Germinal center (tissue), 1 donor: ENCODE results near the gene ELFN1.

Source experiments
- DNase-seq: peaks from one replicate; pipeline ENCODE4 v3.0.0; 2012; ENCODE audit warnings: mixed read lengths, low spot score

Gene ELFN1

GRCh38 chr7:1725766-1726630 is 55.9 kb downstream of the ELFN1 start:
- no peak for DNase-seq

DNA sequence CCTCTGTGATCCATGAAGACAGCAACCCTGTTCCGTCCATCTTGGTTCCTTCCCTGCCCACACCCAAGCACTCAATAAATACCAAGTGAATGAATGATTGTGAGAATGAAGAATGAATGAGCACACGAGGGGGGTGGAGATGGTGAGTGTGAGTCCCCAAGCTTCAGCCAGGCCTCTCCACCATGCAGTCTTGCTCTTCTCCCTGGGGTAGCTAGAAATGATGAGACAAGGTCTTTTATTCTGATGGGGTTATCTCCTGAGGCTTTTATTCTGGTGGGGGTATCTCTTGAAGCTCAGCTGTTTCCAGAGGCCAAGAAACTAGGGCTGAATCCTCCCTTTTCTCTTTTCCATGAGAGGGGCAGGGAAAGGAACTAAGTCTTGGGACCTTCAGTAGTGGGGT is 57.0 kb downstream of the ELFN1 start:
- no peak for DNase-seq

GRCh38 chr7:1727812-1728570 is 57.9 kb downstream of the ELFN1 start:
- no peak for DNase-seq

GRCh38 chr7:1729183-1729582 is 59.1 kb downstream of the ELFN1 start:
- no peak for DNase-seq

DNA sequence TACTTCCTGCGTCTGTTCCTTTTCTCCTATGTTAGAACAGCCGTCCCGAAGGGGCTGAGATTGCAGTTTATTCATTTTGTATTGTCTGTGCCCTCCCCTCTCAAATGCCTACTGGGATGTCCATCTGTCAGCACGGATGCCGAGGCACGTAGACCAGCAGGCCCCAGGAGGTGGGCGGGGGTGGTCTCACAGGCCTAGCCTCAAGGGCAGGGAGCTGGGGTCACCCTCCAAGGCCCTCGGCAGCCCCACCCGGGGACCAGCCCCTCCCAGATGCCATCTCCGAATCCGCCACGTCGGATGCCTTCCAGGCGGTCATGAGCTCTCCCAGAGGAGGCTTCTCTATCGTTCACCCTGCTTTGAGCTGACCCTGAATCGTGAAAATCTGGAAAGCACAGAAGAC is 59.7 kb downstream of the ELFN1 start:
- DNase-seq = no peak

DNA sequence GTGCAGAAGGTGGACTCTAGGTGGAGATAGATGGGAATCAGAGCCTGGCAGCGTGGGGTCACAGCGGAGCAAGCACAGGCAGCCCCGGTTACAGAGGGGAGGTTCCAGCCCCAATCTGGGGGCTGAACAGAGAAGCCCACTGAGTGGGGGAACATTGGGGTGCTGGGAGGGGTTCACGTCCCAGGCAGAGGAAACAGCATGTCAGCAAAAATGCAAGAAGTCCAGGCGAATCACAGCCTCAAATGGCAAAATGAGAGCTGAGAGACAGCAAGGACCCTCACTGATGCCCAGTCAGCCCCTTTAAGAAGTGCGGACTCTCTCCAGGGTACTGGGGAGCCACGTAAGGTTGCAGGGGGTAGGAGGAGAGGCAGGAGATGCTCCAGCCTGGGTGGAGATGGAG is 62.0 kb downstream of the ELFN1 start:
- no peak for DNase-seq

- no peak for DNase-seq
Measured at GRCh38 chr7:1732645-1733044, 62.6 kb downstream of the ELFN1 start.

GRCh38 chr7:1733206-1733907 is 63.3 kb downstream of the ELFN1 start:
- DNase-seq = no peak

GRCh38 chr7:1733908-1734730 is 64.0 kb downstream of the ELFN1 start:
- no peak for DNase-seq

DNA sequence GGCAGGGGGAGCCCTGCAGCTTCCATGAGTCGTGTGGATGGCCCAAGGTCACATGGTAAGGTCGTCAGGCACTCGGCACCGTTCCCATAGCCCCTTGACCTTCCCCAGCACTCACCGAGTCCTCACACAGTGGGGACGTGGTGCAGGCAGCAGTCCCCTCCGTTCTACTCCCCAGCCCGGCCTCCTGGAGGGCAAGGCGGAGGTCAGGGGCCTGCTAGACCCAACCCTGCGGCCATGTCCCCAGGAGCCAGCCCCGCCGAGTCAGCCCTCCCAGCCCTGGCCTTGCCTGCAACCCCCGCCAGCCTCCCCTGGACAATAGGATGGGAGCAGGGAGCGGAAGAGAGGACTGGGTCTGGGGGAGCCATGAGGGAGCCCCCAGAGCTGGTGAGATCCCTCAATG is 65.2 kb downstream of the ELFN1 start:
- no peak for DNase-seq

DNA sequence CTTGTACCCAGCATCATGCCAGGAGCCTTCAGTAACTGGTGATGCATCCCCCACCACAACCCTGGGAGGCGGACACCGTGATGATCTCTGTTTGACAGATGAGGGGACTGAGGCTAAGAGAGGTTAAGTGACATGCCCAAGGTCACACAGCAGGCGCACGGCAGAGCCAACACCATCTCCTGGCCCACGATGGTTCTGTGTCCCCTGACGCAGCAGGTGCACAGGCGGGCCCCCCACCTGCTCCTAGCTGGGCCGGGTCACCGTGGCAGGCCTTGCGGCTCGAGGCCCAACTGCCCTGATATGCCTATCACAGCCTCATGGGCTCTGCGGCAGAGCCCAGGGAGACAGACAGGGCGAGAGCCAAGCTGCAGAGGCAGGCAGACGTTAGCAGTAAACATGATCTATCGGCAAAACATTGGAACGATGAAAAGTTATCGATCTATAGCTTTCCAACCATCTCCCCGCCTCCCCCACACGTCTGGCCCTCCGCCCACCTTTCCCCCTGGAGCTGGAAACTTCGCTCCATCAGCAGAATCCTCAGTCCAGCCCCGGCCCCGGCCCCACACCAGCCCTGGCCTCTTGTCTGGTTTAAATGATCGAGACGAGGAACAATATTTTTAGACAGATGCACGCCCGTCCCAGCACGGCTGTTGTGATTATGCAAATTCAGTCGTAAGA is 65.9 kb downstream of the ELFN1 start:
- no peak for DNase-seq

GRCh38 chr7:1736484-1736817 is 66.4 kb downstream of the ELFN1 start:
- no peak for DNase-seq

DNA sequence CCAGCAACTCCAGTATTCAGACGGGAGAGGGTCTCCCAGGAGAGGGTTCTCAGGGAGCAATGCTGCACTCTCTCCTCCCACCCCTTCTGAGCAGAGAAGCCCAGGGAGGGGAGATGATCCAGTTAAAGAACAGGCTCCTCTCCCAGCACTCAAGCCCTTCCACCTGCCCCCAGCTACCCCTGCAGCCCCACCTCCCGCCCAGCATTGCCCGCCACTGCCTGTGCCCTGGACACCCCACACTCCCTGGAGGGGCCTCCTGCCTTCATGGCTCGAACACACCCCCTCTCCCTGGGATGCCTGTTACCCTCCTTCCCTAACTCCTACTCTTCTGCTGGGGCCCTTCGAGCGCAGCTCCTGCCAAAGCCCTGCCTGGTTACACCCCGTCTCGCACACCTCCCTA is 66.8 kb downstream of the ELFN1 start:
- DNase-seq = no peak

GRCh38 chr7:1737523-1737922 is 67.4 kb downstream of the ELFN1 start:
- no peak for DNase-seq

GRCh38 chr7:1737956-1738355 is 67.9 kb downstream of the ELFN1 start:
- DNase-seq = no peak

- no peak for DNase-seq
Measured at GRCh38 chr7:1738511-1738910, 68.4 kb downstream of the ELFN1 start.

- DNase-seq = no peak
Measured at GRCh38 chr7:1738956-1739355, 68.9 kb downstream of the ELFN1 start.

- DNase-seq = no peak
Measured at GRCh38 chr7:1739593-1739992, 69.5 kb downstream of the ELFN1 start.

DNA sequence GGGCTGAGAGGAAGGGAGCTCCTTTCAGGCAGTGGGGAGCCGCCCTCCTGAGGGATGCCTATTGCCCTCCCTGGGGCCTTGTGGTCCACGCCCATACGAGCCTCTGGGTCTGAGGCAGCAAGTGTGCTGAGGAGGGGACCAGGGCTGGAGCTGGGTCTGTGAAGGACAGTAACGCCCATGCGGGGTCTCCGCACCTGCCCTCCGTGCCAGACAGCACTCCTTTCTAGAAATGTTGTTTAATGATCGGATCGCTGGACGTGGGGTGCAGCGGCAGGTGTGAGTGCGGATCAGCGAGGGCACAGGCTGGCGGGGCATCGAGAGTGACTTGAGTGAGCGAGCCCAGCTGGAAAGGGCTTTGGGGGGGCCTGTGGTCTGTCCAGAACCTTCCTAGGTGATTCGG is 70.1 kb downstream of the ELFN1 start:
- no peak for DNase-seq

- no peak for DNase-seq
Measured at GRCh38 chr7:1741246-1741645, 71.2 kb downstream of the ELFN1 start.

GRCh38 chr7:1741751-1742554 is 71.9 kb downstream of the ELFN1 start:
- DNase-seq = no peak
